Adrenal gland (tissue), 12 donors: ENCODE measurements around the gene ADAM33. TPM values are rescaled to one million over a fixed set of nuclear protein-coding genes. Genes with fewer than 3 reads are reported as not detected.
A peak's percentile ranks its signal among the peaks of the same experiment; 100 is the strongest.

Experiments
- DNase-seq, 7 donors: peaks; one replicate each; pipeline ENCODE4 v3.0.0-alpha.2; 2019 to 2020
- H3K27ac ChIP-seq, 5 donors: fragments of 200-600 bp; sonication (generic) in 4 of 5; 1 replicate in 3 of 5; 2 replicates in 2 of 5; pipeline versions ENCODE4 v1.5.1 to v1.8.0; 2016 to 2020; ENCODE audit warnings: mild to moderate bottlenecking in 1 of 5
- H3K27me3 ChIP-seq: fragments of 200-600 bp; 2 replicates; pipeline ENCODE4 v1.8.0; 2021
- H3K36me3 ChIP-seq, 2 donors: fragments of 200-600 bp; replicated peaks in 1 of 2; 1 replicate in 1 of 2; 2 replicates in 1 of 2; pipeline versions ENCODE4 v1.5.1 to v1.8.0; 2018 to 2022
- H3K4me1 ChIP-seq, 2 donors: fragments of 200-600 bp; replicated peaks in 1 of 2; 1 replicate in 1 of 2; 2 replicates in 1 of 2; pipeline versions ENCODE4 v1.5.1 to v1.8.0; 2018 to 2021
- H3K4me3 ChIP-seq, 4 donors: fragments of 200-600 bp; sonication (generic) in 3 of 4; one replicate each; pipeline ENCODE4 v1.5.1; 2016 to 2018
- H3K9me3 ChIP-seq, 3 donors: fragments of 200-600 bp; sonication (generic) in 1 of 3; replicated peaks in 1 of 3; 1 replicate in 2 of 3; 2 replicates in 1 of 3; pipeline versions ENCODE4 v1.5.1 to v1.8.0; 2016 to 2021
- POLR2A ChIP-seq, 2 donors: fragments of 450-650 bp; IDR thresholded peaks; one replicate each; pipeline ENCODE4 v1.6.1; 2017; ENCODE audit warnings: antibody characterized with exemption in 2 of 2, mild to moderate bottlenecking in 2 of 2, moderate library complexity in 1 of 2
- WGBS, 4 donors: extraction: QIAGEN DNeasy Blood & Tissue Kit in 2 of 4; methylation state at CpG; one replicate each; pipeline versions ENCODE4 v1.1.5 to v1.1.7; 2013 to 2017; 5-methylcytosine and 5-hydroxymethylcytosine counted together
- intact Hi-C, 2 donors: fragments of 100-400 bp; cut with DNase I; formaldehyde crosslinking; loops; one replicate each; pipeline versions ENCODE4 v1.14.1 to v1.15.0; 2022 to 2023
- polyA plus RNA-seq, 3 donors: library from polyadenylated mRNA; stranded (reverse); fragments of 200-250 nt in 2 of 3; fragments of 350-450 nt in 1 of 3; fragmentation: Illumina TruSeq in 1 of 3; extraction: RNeasy Lipid Tissue Mini Kit (QIAGEN cat#74804) in 1 of 3; gene quantifications; one replicate each; pipeline ENCODE4 v1.2.3, GENCODE V29; 2013 to 2014
- total RNA-seq, 9 donors: library from RNA; depleted of rRNA in 4 of 9; stranded (reverse); fragments of >200 nt in 4 of 9; fragments of 120-200 nt in 1 of 9; fragmentation: NEBNext Ultra II Directional in 1 of 9; extraction: Animal tissue kit (Norgen Biotek cat#: 25700) in 1 of 9; gene quantifications; one replicate each; pipeline versions ENCODE4 v1.1.0 to v1.2.4, GENCODE V29; 2013 to 2023
- TF ChIP-seq, protein P1 (sequence below), 6 experiments: fragments of 450-650 bp in 4 of 6; fragments of 200-600 bp in 2 of 6; sonication (generic) in 1 of 6; IDR thresholded peaks; 1 replicate in 5 of 6; 2 replicates in 1 of 6; pipeline versions ENCODE4 v1.5.1 to v1.8.0; 2016 to 2021; ENCODE audit warnings: antibody characterized with exemption in 6 of 6, mild to moderate bottlenecking in 2 of 6, moderate library complexity in 1 of 6
- donor health status: healthy with polysubstance abuse.
- donor health status: Bipolar disorder and iron deficiency.
- donor health status: DM: yes; HTN: yes; CAD: no.
- donor health status: DM: no; HTN: no; CAD: no.
- donor health status: DM: no; HTN: no; CAD: no.
- donor health status: DM: yes; HTN: yes; CAD: no.

Gene ADAM33
- total and polyA plus RNA-seq, 12 donors, result 0.42 to 65.0 (median 2.0) TPM

DNA sequence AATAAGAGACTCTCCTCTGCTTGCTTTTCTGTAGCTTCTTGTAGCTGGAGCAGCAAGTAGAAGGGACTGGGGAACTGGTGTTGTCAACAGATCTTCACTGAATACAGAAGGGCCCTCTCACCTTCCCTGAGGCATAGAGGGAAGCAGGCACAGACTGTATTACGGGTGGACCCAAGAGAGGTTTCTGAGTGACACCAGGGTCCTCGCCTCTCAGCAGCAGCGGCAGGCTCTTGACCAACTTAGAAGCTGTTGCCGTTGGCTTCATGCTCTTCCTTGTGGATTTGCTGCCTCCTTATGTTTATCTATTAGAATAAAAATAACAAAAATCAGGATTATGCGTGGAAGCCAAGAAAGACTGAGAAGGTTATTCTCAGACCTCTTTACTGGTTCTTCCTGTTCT lies 50.3 kb downstream of the ADAM33 start:
- Histone ChIP-seq H3K27me3 (no peaks in the 10 kb centered on the region), H3K4me3 (no peak overlapping the region), H3K4me1 (no peaks in the 10 kb centered on the region), H3K27ac (no peak overlapping the region), H3K36me3 (peaks cover 0 to 7% of the 10 kb centered on the region in 2 donors), H3K9me3 (no peaks in the 10 kb centered on the region)
- WGBS, 4 donors, result 82 to 92% (median 87%) methylated on average over 5 of the region's 5 CpGs
- TF ChIP-seq, protein P1, sequence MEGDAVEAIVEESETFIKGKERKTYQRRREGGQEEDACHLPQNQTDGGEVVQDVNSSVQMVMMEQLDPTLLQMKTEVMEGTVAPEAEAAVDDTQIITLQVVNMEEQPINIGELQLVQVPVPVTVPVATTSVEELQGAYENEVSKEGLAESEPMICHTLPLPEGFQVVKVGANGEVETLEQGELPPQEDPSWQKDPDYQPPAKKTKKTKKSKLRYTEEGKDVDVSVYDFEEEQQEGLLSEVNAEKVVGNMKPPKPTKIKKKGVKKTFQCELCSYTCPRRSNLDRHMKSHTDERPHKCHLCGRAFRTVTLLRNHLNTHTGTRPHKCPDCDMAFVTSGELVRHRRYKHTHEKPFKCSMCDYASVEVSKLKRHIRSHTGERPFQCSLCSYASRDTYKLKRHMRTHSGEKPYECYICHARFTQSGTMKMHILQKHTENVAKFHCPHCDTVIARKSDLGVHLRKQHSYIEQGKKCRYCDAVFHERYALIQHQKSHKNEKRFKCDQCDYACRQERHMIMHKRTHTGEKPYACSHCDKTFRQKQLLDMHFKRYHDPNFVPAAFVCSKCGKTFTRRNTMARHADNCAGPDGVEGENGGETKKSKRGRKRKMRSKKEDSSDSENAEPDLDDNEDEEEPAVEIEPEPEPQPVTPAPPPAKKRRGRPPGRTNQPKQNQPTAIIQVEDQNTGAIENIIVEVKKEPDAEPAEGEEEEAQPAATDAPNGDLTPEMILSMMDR (IDR thresholded peaks at IDR 0.05), result no peak
- no peak for TF ChIP-seq POLR2A (IDR thresholded peaks at IDR 0.05)
- no peak for DNase-seq
- intact Hi-C loops, result no loop called here

DNA sequence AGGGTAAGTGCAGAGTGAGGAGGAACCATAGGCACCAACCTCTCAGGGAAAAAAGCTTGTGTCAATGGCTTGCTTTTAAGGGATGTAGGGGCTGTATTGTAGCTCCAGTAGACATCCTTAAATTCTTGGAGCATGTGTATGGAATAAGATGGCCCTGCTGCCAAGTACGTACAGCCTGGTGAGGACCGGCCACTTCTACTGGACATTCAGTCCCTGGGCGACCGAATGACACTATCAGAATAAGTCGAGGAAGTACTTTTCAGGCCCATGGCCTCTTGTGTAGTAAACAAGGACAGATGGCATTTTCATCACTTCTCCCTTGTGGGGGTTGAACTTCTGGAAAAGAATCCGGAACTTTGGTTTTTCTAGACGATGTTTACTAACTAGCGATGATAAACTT lies 51.4 kb downstream of the ADAM33 start:
- WGBS, 4 donors, result 91 to 96% (median 92%) methylated on average over 8 of the region's 8 CpGs
- Histone ChIP-seq H3K36me3 (peaks cover 0 to 9% of the 10 kb centered on the region in 2 donors), H3K9me3 (no peaks in the 10 kb centered on the region), H3K4me3 (no peak overlapping the region), H3K4me1 (no peaks in the 10 kb centered on the region), H3K27me3 (no peaks in the 10 kb centered on the region), H3K27ac (no peak overlapping the region)
- no peak for DNase-seq
- TF ChIP-seq POLR2A (IDR thresholded peaks at IDR 0.05), result no peak
- TF ChIP-seq, protein P1 (IDR thresholded peaks at IDR 0.05), result no peak
- intact Hi-C loops, result no loop called here

DNA sequence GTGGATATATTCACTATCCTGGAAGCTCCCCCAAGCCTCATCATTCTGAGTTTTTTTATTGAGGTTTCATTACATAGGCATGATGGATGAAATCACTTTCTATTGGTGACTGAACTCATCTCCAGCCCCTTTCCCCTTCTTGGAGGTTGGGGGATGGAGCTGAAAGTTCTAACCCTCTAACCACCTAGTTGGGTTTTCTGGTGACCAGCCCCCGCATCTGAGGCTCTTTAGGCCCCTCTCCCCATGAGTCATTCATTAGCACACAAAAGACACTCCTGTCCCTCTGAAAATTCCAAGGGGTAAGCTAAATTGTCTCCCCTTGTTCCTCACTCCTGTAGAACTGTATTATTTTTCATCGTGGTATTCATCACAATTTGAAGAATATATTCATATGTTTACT lies 51.9 kb downstream of the ADAM33 start:
- H3K36me3 ChIP-seq, result peaks cover 0 to 9% of the 10 kb centered on the region in 2 donors
- H3K27me3 ChIP-seq, result no peaks in the 10 kb centered on the region
- intact Hi-C loops, result no loop called here
- H3K4me1 ChIP-seq, result no peaks in the 10 kb centered on the region
- H3K4me3 ChIP-seq, result no peak overlapping the region
- WGBS, 4 donors, result 87 to 95% (median 92%) methylated on average over 2 of the region's 2 CpGs
- H3K27ac ChIP-seq, result no peak overlapping the region
- H3K9me3 ChIP-seq, result no peaks in the 10 kb centered on the region
- DNase-seq, result no peak
- TF ChIP-seq POLR2A (IDR thresholded peaks at IDR 0.05), result no peak
- TF ChIP-seq, protein P1 (IDR thresholded peaks at IDR 0.05), result no peak

DNA sequence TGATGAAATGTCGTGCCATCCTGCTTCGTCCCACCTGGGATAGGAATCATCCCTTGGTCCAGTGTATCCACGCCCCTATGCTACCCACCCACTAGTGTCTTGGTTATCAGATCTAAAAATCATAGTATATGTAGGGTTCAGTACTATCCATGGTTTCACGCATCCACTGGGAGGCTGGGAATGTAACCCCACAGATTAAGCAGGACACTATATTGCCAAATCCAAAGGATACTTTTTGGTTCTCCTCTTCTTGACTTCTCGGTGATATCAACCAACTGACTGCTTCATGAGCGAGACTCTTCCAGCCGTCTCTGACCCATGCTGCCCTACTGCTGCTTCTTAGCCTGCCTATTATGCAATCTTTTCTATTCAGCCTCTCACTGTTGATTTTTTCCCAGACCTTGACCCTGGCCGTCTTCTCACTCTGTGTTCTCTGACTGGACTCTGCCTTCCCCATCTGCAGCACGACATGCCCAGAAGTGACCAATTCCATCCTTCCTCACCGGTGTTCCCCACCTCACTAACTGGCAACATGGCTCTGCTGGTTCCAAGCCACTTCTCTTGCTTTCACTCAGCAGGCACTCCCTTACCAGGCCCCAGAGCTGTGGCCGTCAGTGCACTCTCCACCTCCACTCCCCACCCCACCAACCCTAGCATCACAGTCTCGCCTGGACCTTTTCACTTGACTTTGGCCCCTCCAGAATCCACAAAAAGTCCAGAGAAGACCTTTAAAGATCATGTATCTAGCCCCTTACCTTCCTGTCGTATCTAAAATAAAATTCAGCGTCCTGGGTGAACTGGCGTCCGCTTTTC lies 53.1 kb downstream of the ADAM33 start:
- intact Hi-C loops, result no loop called here
- 78 to 84% (median 84%) methylated on average over 16 of the region's 16 CpGs for WGBS, 4 donors

More for the DNA sequence above, 53.1 kb downstream of the ADAM33 start:
- H3K4me3 ChIP-seq, result no peak overlapping the region
- H3K4me1 ChIP-seq, result no peaks in the 10 kb centered on the region
- peak in 3 of 7 donors; percentile 29 to 58 (median 33) for DNase-seq
- TF ChIP-seq, protein P1 (IDR thresholded peaks at IDR 0.05), result no peak
- no peak for TF ChIP-seq POLR2A (IDR thresholded peaks at IDR 0.05)
- no peaks in the 10 kb centered on the region for H3K27me3 ChIP-seq
- H3K36me3 ChIP-seq, result peaks cover 0 to 21% of the 10 kb centered on the region in 2 donors
- no peak overlapping the region for H3K27ac ChIP-seq
- H3K9me3 ChIP-seq, result no peaks in the 10 kb centered on the region
